ENCODE data around the gene DOCK11. TPM values are rescaled to one million over a fixed set of nuclear protein-coding genes. Genes with fewer than 3 reads are reported as not detected.

The DOCK11 gene
- total and polyA plus RNA-seq, 2 of the 4 experiments (the other 2 are of a cell fraction), result 3.9 to 13.1 TPM

- H3K4me1 ChIP-seq (ENCODE audit: control insufficient read depth, insufficient read depth, low read length), result no peaks in the 10 kb centered on the region
- H4K20me1 ChIP-seq (ENCODE audit: insufficient read depth, low read length), result no peaks in the 10 kb centered on the region
- H2BK120ac ChIP-seq (ENCODE audit: low read depth, low read length), result no peak overlapping the region
- TF ChIP-seq RFX5 (IDR thresholded peaks at IDR 0.05; ENCODE audit: low read depth, low read length) (no peak), USF2 (IDR thresholded peaks at IDR 0.05; ENCODE audit: low read depth, low read length) (no peak), CHD1 (IDR thresholded peaks at IDR 0.05; ENCODE audit: low read depth, low read length) (no peak), BHLHE40 (IDR thresholded peaks at IDR 0.05; ENCODE audit: low read depth, low read length) (no peak), CTCF (conservative IDR thresholded peaks at IDR 0.05; ENCODE audit: low read depth, low read length) (no peak), SMC3 (IDR thresholded peaks at IDR 0.05; ENCODE audit: low read depth, low read length) (no peak), MXI1 (IDR thresholded peaks at IDR 0.05; ENCODE audit: borderline replicate concordance, low read depth, low read length) (no peak), RCOR1 (IDR thresholded peaks at IDR 0.05; ENCODE audit: insufficient replicate concordance, low read length) (no peak), FOS (IDR thresholded peaks at IDR 0.05; ENCODE audit: low read depth, low read length) (no peak), MAFK (IDR thresholded peaks at IDR 0.05; ENCODE audit: low read depth, low read length) (no peak), ELK1 (IDR thresholded peaks at IDR 0.05; ENCODE audit: borderline replicate concordance, low read depth, low read length) (no peak), NFE2L2 (IDR thresholded peaks at IDR 0.05; ENCODE audit: low read depth, low read length) (no peak), RAD21 (IDR thresholded peaks at IDR 0.05; ENCODE audit: low read length) (no peak), POLR2A (IDR thresholded peaks at IDR 0.05; ENCODE audit: low read depth, low read length) (no peak), CEBPB (IDR thresholded peaks at IDR 0.05; ENCODE audit: low read depth, low read length) (no peak), MAZ (IDR thresholded peaks at IDR 0.05; ENCODE audit: borderline replicate concordance, low read depth, low read length) (no peak)
- no peaks in the 10 kb centered on the region for H3K27me3 ChIP-seq (ENCODE audit: control insufficient read depth, insufficient read depth, low read length)
- ATAC-seq (ENCODE audit: low read depth) (no peak), DNase-seq (no peak)
- no peaks in the 10 kb centered on the region for H3K9me3 ChIP-seq (ENCODE audit: control insufficient read depth, insufficient read depth, low read length)
- intact Hi-C loops (cut with micrococcal nuclease), result no loop called here
- H2AK5ac ChIP-seq (ENCODE audit: low read depth, low read length), result no peak overlapping the region
- no peak overlapping the region for H3K4me3 ChIP-seq (ENCODE audit: insufficient read depth, low read depth, low read length)
- H3K4me2 ChIP-seq (ENCODE audit: low read depth, low read length), result no peak overlapping the region
- no peaks in the 10 kb centered on the region for H3K9me1 ChIP-seq (ENCODE audit: insufficient read depth, low read length)
- dilution Hi-C loops (cut with HindIII; ENCODE audit: low sequenced_read_pairs, unreplicated experiment), result no loop called here
- H2AK9ac ChIP-seq (replicated peaks; ENCODE audit: low read depth, low read length, poor library complexity), result no peak overlapping the region
- H3K36me3 ChIP-seq (ENCODE audit: control insufficient read depth, insufficient read depth, low read length), result no peaks in the 10 kb centered on the region
- no peak overlapping the region for H4K5ac ChIP-seq (ENCODE audit: low read depth, low read length)
- no peak overlapping the region for H2BK15ac ChIP-seq (ENCODE audit: low read depth, low read length)
- H3K14ac ChIP-seq (replicated peaks; ENCODE audit: low read depth, low read length), result no peak overlapping the region
- H3K18ac ChIP-seq (ENCODE audit: low read depth, low read length), result no peak overlapping the region
- CTCF ChIA-PET, result interaction anchor here (1.1 kb wide), 1 partner anchor 11 kb away, joined by 3 read pairs; no protein-coding TSS in a partner anchor
- BruUV-seq (replicated peaks), result no TSS peak
- in situ Hi-C loops (cut with MboI; ENCODE audit: low sequenced_read_pairs), result no loop called here
- H3K4ac ChIP-seq (ENCODE audit: low read depth, low read length), result no peak overlapping the region
- no peak overlapping the region for H3K56ac ChIP-seq (ENCODE audit: extremely low read depth, insufficient read depth, low read length)
- H3K9ac ChIP-seq (ENCODE audit: low read depth, low read length), result no peak overlapping the region
- no peak overlapping the region for H4K91ac ChIP-seq (ENCODE audit: insufficient read depth, low read depth, low read length)
- H2BK5ac ChIP-seq (ENCODE audit: low read depth, low read length, poor library complexity, severe bottlenecking), result no peak overlapping the region
- H3K27ac ChIP-seq (ENCODE audit: insufficient read depth, low read length), result no peak overlapping the region
- H4K8ac ChIP-seq (ENCODE audit: low read depth in 2 of 2, low read length in 2 of 2), result no peak overlapping the region
- H3K79me1 ChIP-seq (ENCODE audit: low read depth in 1 of 2, low read length in 2 of 2), result no peaks in the 10 kb centered on the region
- POLR2A ChIA-PET (ENCODE audit: unreplicated experiment), result no interaction called here
- no peak overlapping the region for H2BK20ac ChIP-seq (ENCODE audit: low read depth, low read length)
- H2AFZ ChIP-seq (replicated peaks; ENCODE audit: low read length, poor library complexity), result no peak overlapping the region
- H3K23ac ChIP-seq (ENCODE audit: low read depth, low read length), result no peak overlapping the region
These were observed 180.3 kb downstream of the DOCK11 start for GRCh38 chrX:118675966-118676349.
